Testis (tissue), 3 donors: ENCODE data around the gene DNAAF8. TPM values are rescaled to one million over a fixed set of nuclear protein-coding genes. Genes with fewer than 3 reads are reported as not detected.

Source experiments
- DNase-seq: peaks from one replicate; pipeline ENCODE4 v3.0.0-alpha.2; 2019
- H3K27ac ChIP-seq, 2 donors: fragments of 200-600 bp; sonication (generic); one replicate each; pipeline ENCODE4 v1.5.1; 2019
- H3K27me3 ChIP-seq: fragments of 200-600 bp; sonication (generic); one replicate; pipeline ENCODE4 v1.5.1; 2019
- H3K36me3 ChIP-seq: fragments of 200-600 bp; sonication (generic); one replicate; pipeline ENCODE4 v1.5.1; 2017; ENCODE audit warnings: low read depth; ENCODE audit errors: missing control alignments
- H3K4me1 ChIP-seq: fragments of 200-600 bp; sonication (generic); one replicate; pipeline ENCODE4 v1.5.1; 2019
- H3K4me3 ChIP-seq, 2 donors: fragments of 200-600 bp; sonication (generic); one replicate each; pipeline ENCODE4 v1.5.1; 2017 to 2019
- H3K9me3 ChIP-seq: fragments of 200-600 bp; sonication (generic); one replicate; pipeline ENCODE4 v1.5.1; 2017
- POLR2A ChIP-seq: fragments of 450-650 bp; IDR thresholded peaks from one replicate; pipeline ENCODE4 v1.6.1; 2017; ENCODE audit warnings: antibody characterized with exemption, mild to moderate bottlenecking, moderate library complexity
- WGBS, 2 donors: methylation state at CpG; one replicate each; pipeline ENCODE4 v1.1.5; 2018; 5-methylcytosine and 5-hydroxymethylcytosine counted together
- intact Hi-C: fragments of 100-400 bp; cut with DNase I; formaldehyde crosslinking; loops from one replicate; pipeline ENCODE4 v1.15.1; 2023; ENCODE audit warnings: low total_unique reads
- polyA plus RNA-seq: library from polyadenylated mRNA; stranded (reverse); fragments of 350-450 nt; fragmentation: Illumina TruSeq; extraction: RNeasy Lipid Tissue Mini Kit (QIAGEN cat#74804); gene quantifications from one replicate; pipeline ENCODE4 v1.2.3, GENCODE V29; 2014; ENCODE audit warnings: low read depth, low replicate concordance; ENCODE audit not compliant: insufficient read depth
- total RNA-seq, 2 donors: library from RNA; depleted of rRNA; stranded (reverse); fragments of >200 nt; gene quantifications; one replicate each; pipeline ENCODE4 v1.2.3, GENCODE V29; 2016
- TF ChIP-seq, protein P1 (sequence below), 3 experiments: fragments of 450-650 bp in 2 of 3; fragments of 200-600 bp in 1 of 3; sonication (generic) in 1 of 3; IDR thresholded peaks; one replicate each; pipeline ENCODE4 v1.5.1; 2016 to 2019; ENCODE audit warnings: antibody characterized with exemption in 3 of 3, mild to moderate bottlenecking in 2 of 3, moderate library complexity in 1 of 3

The DNAAF8 gene
- total and polyA plus RNA-seq, 3 donors from 2014 or later, result 61.6 to 238 (median 70.0) TPM

DNA sequence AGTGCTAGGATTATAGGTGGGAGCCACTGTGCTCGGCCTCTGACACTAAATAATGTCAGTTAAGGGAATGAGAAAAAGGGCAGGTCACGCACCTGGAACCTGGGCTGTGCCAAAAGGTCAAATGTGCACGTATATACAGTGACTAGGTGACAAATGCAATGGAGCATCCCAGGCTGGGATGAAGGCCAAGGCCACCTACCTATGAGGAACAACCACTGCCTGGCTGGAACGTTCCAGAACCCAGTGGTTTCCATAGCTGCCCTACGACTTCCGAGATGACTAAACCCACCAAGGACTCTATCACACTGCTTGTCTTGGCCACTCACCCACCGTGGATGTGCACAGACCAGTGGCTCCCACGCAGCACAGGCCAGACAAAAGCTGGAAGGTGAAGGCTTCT lies 16.6 kb downstream of the DNAAF8 start:
- TF ChIP-seq POLR2A, result no peak
- TF ChIP-seq, protein P1, sequence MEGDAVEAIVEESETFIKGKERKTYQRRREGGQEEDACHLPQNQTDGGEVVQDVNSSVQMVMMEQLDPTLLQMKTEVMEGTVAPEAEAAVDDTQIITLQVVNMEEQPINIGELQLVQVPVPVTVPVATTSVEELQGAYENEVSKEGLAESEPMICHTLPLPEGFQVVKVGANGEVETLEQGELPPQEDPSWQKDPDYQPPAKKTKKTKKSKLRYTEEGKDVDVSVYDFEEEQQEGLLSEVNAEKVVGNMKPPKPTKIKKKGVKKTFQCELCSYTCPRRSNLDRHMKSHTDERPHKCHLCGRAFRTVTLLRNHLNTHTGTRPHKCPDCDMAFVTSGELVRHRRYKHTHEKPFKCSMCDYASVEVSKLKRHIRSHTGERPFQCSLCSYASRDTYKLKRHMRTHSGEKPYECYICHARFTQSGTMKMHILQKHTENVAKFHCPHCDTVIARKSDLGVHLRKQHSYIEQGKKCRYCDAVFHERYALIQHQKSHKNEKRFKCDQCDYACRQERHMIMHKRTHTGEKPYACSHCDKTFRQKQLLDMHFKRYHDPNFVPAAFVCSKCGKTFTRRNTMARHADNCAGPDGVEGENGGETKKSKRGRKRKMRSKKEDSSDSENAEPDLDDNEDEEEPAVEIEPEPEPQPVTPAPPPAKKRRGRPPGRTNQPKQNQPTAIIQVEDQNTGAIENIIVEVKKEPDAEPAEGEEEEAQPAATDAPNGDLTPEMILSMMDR (IDR thresholded peaks at IDR 0.05), result no peak
- intact Hi-C loops, result no loop called here
- Histone ChIP-seq H3K9me3 (no peaks in the 10 kb centered on the region), H3K4me3 (no peak overlapping the region), H3K27ac (no peak overlapping the region), H3K36me3 (no peaks in the 10 kb centered on the region), H3K27me3 (no peaks in the 10 kb centered on the region), H3K4me1 (peaks cover 12% of the 10 kb centered on the region)
- no peak for DNase-seq
- WGBS, 2 donors, result 69 to 82% methylated on average over 8 of the region's 8 CpGs

GRCh38 chr16:4752351-4753100 lies 18.2 kb downstream of the DNAAF8 start:
- DNase-seq, result no peak
- Histone ChIP-seq H3K4me1 (peaks cover 4% of the 10 kb centered on the region), H3K9me3 (no peaks in the 10 kb centered on the region), H3K27ac (no peak overlapping the region), H3K4me3 (no peak overlapping the region), H3K27me3 (no peaks in the 10 kb centered on the region), H3K36me3 (no peaks in the 10 kb centered on the region)
- WGBS, 2 donors, result 94 to 97% methylated on average over 5 to 44 of the region's 44 CpGs
- TF ChIP-seq, protein P1 (IDR thresholded peaks at IDR 0.05), result no peak
- TF ChIP-seq POLR2A, result no peak
- intact Hi-C loops, result no loop called here

DNA sequence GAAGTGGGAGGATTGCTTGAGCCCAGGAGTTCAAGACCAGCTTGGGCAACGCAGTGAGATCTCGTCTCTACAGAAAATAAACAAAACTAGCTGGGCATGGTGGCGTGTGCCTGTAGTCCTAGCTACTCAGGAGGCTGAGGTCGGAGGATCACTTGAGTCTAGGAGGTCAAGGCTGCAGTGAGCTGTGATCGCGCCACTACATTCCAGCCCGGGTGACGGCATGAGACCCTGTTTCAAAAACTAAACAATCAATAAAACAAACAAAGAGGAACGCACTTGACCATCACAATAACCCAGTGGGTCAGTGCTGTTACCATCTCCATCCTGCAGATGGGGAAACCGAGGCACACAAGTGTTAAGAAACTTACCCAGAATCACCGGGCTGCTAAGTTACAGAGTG lies 18.9 kb downstream of the DNAAF8 start:
- Histone ChIP-seq H3K9me3 (no peaks in the 10 kb centered on the region), H3K27me3 (no peaks in the 10 kb centered on the region), H3K36me3 (no peaks in the 10 kb centered on the region), H3K4me1 (no peaks in the 10 kb centered on the region), H3K27ac (no peak overlapping the region), H3K4me3 (no peak overlapping the region)
- TF ChIP-seq, protein P1 (IDR thresholded peaks at IDR 0.05), result no peak
- TF ChIP-seq POLR2A, result no peak
- 87 to 88% methylated on average over 11 of the region's 11 CpGs for WGBS, 2 donors
- no peak for DNase-seq
- intact Hi-C loops, result no loop called here

- Histone ChIP-seq H3K27ac (no peak overlapping the region), H3K27me3 (no peaks in the 10 kb centered on the region), H3K4me3 (no peak overlapping the region), H3K9me3 (no peaks in the 10 kb centered on the region), H3K4me1 (no peaks in the 10 kb centered on the region), H3K36me3 (no peaks in the 10 kb centered on the region)
- intact Hi-C loops, result no loop called here
- TF ChIP-seq, protein P1 (IDR thresholded peaks at IDR 0.05), result no peak
- TF ChIP-seq POLR2A, result no peak
- DNase-seq, result no peak
- 99 to 100% methylated on average over 4 of the region's 4 CpGs for WGBS, 2 donors
Measured at GRCh38 chr16:4754865-4755264, 20.5 kb downstream of the DNAAF8 start.

DNA sequence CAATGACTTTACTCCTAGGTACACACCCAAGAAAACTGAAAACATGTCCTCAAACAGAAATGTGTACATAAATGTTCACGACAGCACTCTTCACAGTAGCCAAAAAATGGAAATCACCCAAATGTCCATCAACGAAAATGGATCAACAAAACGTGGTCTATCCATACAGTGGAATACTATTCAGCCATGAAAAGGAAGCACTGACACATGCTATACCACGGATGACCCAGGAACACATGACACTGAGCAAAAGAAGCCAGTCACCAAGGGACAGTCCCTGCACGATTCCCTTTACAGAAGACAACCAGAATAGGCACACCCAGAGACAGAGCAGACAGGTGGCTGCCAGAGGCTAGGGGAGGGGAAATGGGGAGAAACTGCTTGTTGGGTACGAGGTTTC lies 21.4 kb downstream of the DNAAF8 start:
- Histone ChIP-seq H3K4me3 (no peak overlapping the region), H3K4me1 (no peaks in the 10 kb centered on the region), H3K36me3 (no peaks in the 10 kb centered on the region), H3K27me3 (no peaks in the 10 kb centered on the region), H3K27ac (no peak overlapping the region), H3K9me3 (no peaks in the 10 kb centered on the region)
- no peak for DNase-seq
- intact Hi-C loops, result no loop called here
- WGBS, 2 donors, result 94 to 95% methylated on average over 6 of the region's 6 CpGs
- no peak for TF ChIP-seq POLR2A
- TF ChIP-seq, protein P1 (IDR thresholded peaks at IDR 0.05), result no peak
